ENCODE data around the gene CNIH4. TPM values are rescaled to one million over a fixed set of nuclear protein-coding genes. Genes with fewer than 3 reads are reported as not detected.

CNIH4 gene
- total RNA-seq, 1 experiment from 2014 or later, result 48.9 TPM

- intact Hi-C loops (cut with micrococcal nuclease), result loop anchor here (1.0 to 10.0 kb wide), 3 partner anchors 217 to 635 kb away; no protein-coding TSS in a partner anchor
- Histone ChIP-seq H3K9ac (ENCODE audit: low read length) (no peak overlapping the region), H4K20me1 (ENCODE audit: insufficient read depth) (no peaks in the 10 kb centered on the region), H3K9me3 (ENCODE audit: control insufficient read depth in 1 of 2, insufficient read depth in 1 of 2, low read depth in 1 of 2, low read length in 2 of 2) (no peaks in the 10 kb centered on the region), H3K4me2 (ENCODE audit: low read length) (peak overlapping the region; percentile 23), H3K4me1 (ENCODE audit: control insufficient read depth in 1 of 2, insufficient read depth in 2 of 2, low read length in 2 of 2) (peaks cover 11 to 14% of the 10 kb centered on the region in 2 experiments), H3K27ac (ENCODE audit: low read depth, low read length) (no peak overlapping the region), H2AFZ (ENCODE audit: low read depth, low read length, poor library complexity, severe bottlenecking) (peak overlapping the region; percentile 17), H3K4me3 (replicated peaks in 1 of 2; ENCODE audit: low read depth in 1 of 2, low read length in 2 of 2) (no peak overlapping the region), H3K27me3 (ENCODE audit: insufficient read depth, low read length) (no peaks in the 10 kb centered on the region), H3K9me2 (ENCODE audit: insufficient read depth) (no peaks in the 10 kb centered on the region), H3K79me2 (ENCODE audit: insufficient read depth, low read length) (peaks cover 16% of the 10 kb centered on the region), H3K36me3 (ENCODE audit: control insufficient read depth in 1 of 2, insufficient read depth in 2 of 2, low read length in 2 of 2) (no peaks in the 10 kb centered on the region)
- ChIA-PET RAD21 (ENCODE audit: low non-redundant PET in 1 of 2, low total read pairs in 2 of 2, uncharacterized antibody in 2 of 2, unreplicated experiment in 2 of 2) (no interaction called here), CTCF (interaction anchor here (1.4 kb wide), 1 partner anchor 217 kb away, joined by 11 read pairs; no protein-coding TSS in a partner anchor), POLR2A (no interaction called here)
- peak; percentile 53 to 77 (median 72); a peak in 5 of 6 replicates for TF ChIP-seq CTCF (IDR thresholded peaks at IDR 0.05 in 2 of 3, conservative IDR thresholded peaks at IDR 0.05 in 1 of 3; ENCODE audit: borderline replicate concordance in 1 of 3, insufficient read depth in 1 of 3, low read depth in 2 of 3, low read length in 2 of 3)
- peak; percentile 88 for TF ChIP-seq RAD21 (IDR thresholded peaks at IDR 0.05; ENCODE audit: low read depth)
- TF ChIP-seq REST (IDR thresholded peaks at IDR 0.05; ENCODE audit: low read depth), result no peak
- 0 out of 2 replicates have a peak, but pooled peaks have one; percentile 15 for TF ChIP-seq CBX3 (IDR thresholded peaks at IDR 0.05; ENCODE audit: low read depth)
- BruUV-seq (replicated peaks), result no TSS peak
- DNase-seq (ENCODE audit: low read depth, low spot score) (peak; percentile 57), ATAC-seq (peak; percentile 38; the same call in 1 of the 2 replicates)
Observed at GRCh38 chr1:224333309-224333926, 23.3 kb upstream of the CNIH4 start.

Data from HCT116 (cell line).